PC-3 (cell line): ENCODE results near the gene MSGN1.

Experiments used
- EZH2phosphoT487 ChIP-seq: fragments of 300-600 bp; sonication (generic); IDR thresholded peaks from 2 replicates; pipeline ENCODE4 v1.6.1; 2018; ENCODE audit warnings: mild to moderate bottlenecking, antibody characterized with exemption, low read length, borderline replicate concordance
- TF ChIP-seq, protein P1 (sequence below): fragments of 300-600 bp; sonication (generic); conservative IDR thresholded peaks from 2 replicates; pipeline ENCODE4 v1.5.1; 2017; ENCODE audit warnings: antibody characterized with exemption, low read depth, mild to moderate bottlenecking, low read length

DNA sequence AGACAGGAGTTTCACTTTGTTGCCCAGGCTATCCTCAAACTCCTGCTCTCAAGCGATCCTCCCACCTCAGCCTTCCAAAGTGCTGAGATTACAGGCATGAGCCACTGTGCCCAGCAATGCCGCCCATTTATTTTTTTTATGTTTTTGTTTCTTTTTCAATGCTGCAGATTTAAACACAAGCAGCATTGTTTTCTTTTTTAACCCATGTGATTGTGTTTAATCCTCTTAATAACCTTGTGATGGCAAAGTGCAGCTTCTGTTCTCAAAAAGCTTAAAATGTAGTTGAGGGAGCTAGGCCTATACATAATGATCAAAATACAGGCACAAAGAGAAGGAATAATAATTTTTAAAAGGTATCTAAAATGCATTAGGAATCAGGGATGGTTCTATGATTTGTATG, 11.5 kb downstream of the MSGN1 start:
- TF ChIP-seq, protein P1, sequence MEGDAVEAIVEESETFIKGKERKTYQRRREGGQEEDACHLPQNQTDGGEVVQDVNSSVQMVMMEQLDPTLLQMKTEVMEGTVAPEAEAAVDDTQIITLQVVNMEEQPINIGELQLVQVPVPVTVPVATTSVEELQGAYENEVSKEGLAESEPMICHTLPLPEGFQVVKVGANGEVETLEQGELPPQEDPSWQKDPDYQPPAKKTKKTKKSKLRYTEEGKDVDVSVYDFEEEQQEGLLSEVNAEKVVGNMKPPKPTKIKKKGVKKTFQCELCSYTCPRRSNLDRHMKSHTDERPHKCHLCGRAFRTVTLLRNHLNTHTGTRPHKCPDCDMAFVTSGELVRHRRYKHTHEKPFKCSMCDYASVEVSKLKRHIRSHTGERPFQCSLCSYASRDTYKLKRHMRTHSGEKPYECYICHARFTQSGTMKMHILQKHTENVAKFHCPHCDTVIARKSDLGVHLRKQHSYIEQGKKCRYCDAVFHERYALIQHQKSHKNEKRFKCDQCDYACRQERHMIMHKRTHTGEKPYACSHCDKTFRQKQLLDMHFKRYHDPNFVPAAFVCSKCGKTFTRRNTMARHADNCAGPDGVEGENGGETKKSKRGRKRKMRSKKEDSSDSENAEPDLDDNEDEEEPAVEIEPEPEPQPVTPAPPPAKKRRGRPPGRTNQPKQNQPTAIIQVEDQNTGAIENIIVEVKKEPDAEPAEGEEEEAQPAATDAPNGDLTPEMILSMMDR, result no peak
- no peak for TF ChIP-seq EZH2phosphoT487
